GM12892 (cell line): ENCODE results near the gene PRRC2A.

Experiments
- POLR2A ChIP-seq: IDR thresholded peaks from 2 replicates; pipeline ENCODE4 v1.6.1; 2011; ENCODE audit warnings: low read depth, low read length, control low read depth
- TAF1 ChIP-seq: IDR thresholded peaks from 2 replicates; pipeline ENCODE4 v1.6.1; 2011; ENCODE audit warnings: low read depth, mild to moderate bottlenecking, control low read depth, low read length, borderline replicate concordance

- TF ChIP-seq TAF1 (no peak), POLR2A (0 out of 2 replicates have a peak, but pooled peaks have one; percentile 1)
Measured at GRCh38 chr6:31661262-31662123, 41.0 kb downstream of the PRRC2A start.
